ENCODE measurements around the gene FDPS.
"Not testable (repeated sequence)": the region's sequence is repeated elsewhere in the genome, so short reads cannot be mapped to it uniquely, and the experiment has no call there.

The FDPS gene

GRCh38 chr1:155285063-155285462, 23.6 kb upstream of the FDPS start:
- Histone ChIP-seq H3K27me3 (ENCODE audit: control insufficient read depth in 2 of 2, insufficient read depth in 2 of 2, low read length in 2 of 2) (no peaks in the 10 kb centered on the region), H3K4me1 (ENCODE audit: control insufficient read depth in 2 of 2, insufficient read depth in 2 of 2, low read length in 2 of 2) (no peaks in the 10 kb centered on the region)

GRCh38 chr1:155285631-155286044, 23.0 kb upstream of the FDPS start:
- H3K36me3 ChIP-seq (ENCODE audit: control insufficient read depth in 2 of 2, insufficient read depth in 2 of 2, low read length in 2 of 2) = peaks cover 5 to 10% of the 10 kb centered on the region in 2 donors
- H3K9ac ChIP-seq (ENCODE audit: low read depth in 1 of 2, low read length in 2 of 2) = no peak overlapping the region
- no peak overlapping the region for H3K27ac ChIP-seq (ENCODE audit: low read depth in 2 of 2, low read length in 2 of 2)
- no peak overlapping the region for H3K4me3 ChIP-seq (ENCODE audit: low read length in 2 of 2)
- H3K4me1 ChIP-seq (ENCODE audit: control insufficient read depth in 2 of 2, insufficient read depth in 2 of 2, low read length in 2 of 2) = no peaks in the 10 kb centered on the region
- no peaks in the 10 kb centered on the region for H3K27me3 ChIP-seq (ENCODE audit: control insufficient read depth in 2 of 2, insufficient read depth in 2 of 2, low read length in 2 of 2)
- H3K9me3 ChIP-seq (ENCODE audit: control insufficient read depth in 2 of 2, low read length in 2 of 2) = no peaks in the 10 kb centered on the region

More at GRCh38 chr1:155285063-155285462, 23.6 kb upstream of the FDPS start:
- Histone ChIP-seq H3K4me3 (ENCODE audit: low read length in 2 of 2) (no peak overlapping the region), H3K27ac (ENCODE audit: low read depth in 2 of 2, low read length in 2 of 2) (no peak overlapping the region), H3K9me3 (ENCODE audit: control insufficient read depth in 2 of 2, low read length in 2 of 2) (no peaks in the 10 kb centered on the region), H3K9ac (ENCODE audit: low read depth in 1 of 2, low read length in 2 of 2) (no peak overlapping the region), H3K36me3 (ENCODE audit: control insufficient read depth in 2 of 2, insufficient read depth in 2 of 2, low read length in 2 of 2) (peaks cover 2 to 10% of the 10 kb centered on the region in 2 donors)

GRCh38 chr1:155286544-155286943, 22.1 kb upstream of the FDPS start:
- Histone ChIP-seq H3K9ac (ENCODE audit: low read depth in 1 of 2, low read length in 2 of 2) (no peak overlapping the region), H3K4me1 (ENCODE audit: control insufficient read depth in 2 of 2, insufficient read depth in 2 of 2, low read length in 2 of 2) (no peaks in the 10 kb centered on the region), H3K9me3 (ENCODE audit: control insufficient read depth in 2 of 2, low read length in 2 of 2) (no peaks in the 10 kb centered on the region), H3K27ac (ENCODE audit: low read depth in 2 of 2, low read length in 2 of 2) (no peak overlapping the region), H3K4me3 (ENCODE audit: low read length in 2 of 2) (no peak overlapping the region), H3K27me3 (ENCODE audit: control insufficient read depth in 2 of 2, insufficient read depth in 2 of 2, low read length in 2 of 2) (no peaks in the 10 kb centered on the region), H3K36me3 (ENCODE audit: control insufficient read depth in 2 of 2, insufficient read depth in 2 of 2, low read length in 2 of 2) (peaks cover 5 to 10% of the 10 kb centered on the region in 2 donors)

GRCh38 chr1:155287987-155288543, 20.6 kb upstream of the FDPS start:
- Histone ChIP-seq H3K4me3 (ENCODE audit: low read length in 2 of 2) (no peak overlapping the region), H3K9me3 (ENCODE audit: control insufficient read depth in 2 of 2, low read length in 2 of 2) (no peaks in the 10 kb centered on the region), H3K27me3 (ENCODE audit: control insufficient read depth in 2 of 2, insufficient read depth in 2 of 2, low read length in 2 of 2) (peaks cover 0 to 3% of the 10 kb centered on the region in 2 donors), H3K27ac (ENCODE audit: low read depth in 2 of 2, low read length in 2 of 2) (no peak overlapping the region), H3K36me3 (ENCODE audit: control insufficient read depth in 2 of 2, insufficient read depth in 2 of 2, low read length in 2 of 2) (peaks cover 5 to 10% of the 10 kb centered on the region in 2 donors), H3K9ac (ENCODE audit: low read depth in 1 of 2, low read length in 2 of 2) (no peak overlapping the region), H3K4me1 (ENCODE audit: control insufficient read depth in 2 of 2, insufficient read depth in 2 of 2, low read length in 2 of 2) (no peaks in the 10 kb centered on the region)

GRCh38 chr1:155291006-155291405, 17.7 kb upstream of the FDPS start:
- not testable (repeated sequence) for H3K36me3 ChIP-seq (ENCODE audit: control insufficient read depth in 2 of 2, insufficient read depth in 2 of 2, low read length in 2 of 2); H3K4me3 ChIP-seq (ENCODE audit: low read length in 2 of 2); H3K9me3 ChIP-seq (ENCODE audit: control insufficient read depth in 2 of 2, low read length in 2 of 2); H3K9ac ChIP-seq (ENCODE audit: low read depth in 1 of 2, low read length in 2 of 2); H3K27ac ChIP-seq (ENCODE audit: low read depth in 2 of 2, low read length in 2 of 2); H3K4me1 ChIP-seq (ENCODE audit: control insufficient read depth in 2 of 2, insufficient read depth in 2 of 2, low read length in 2 of 2)
- H3K27me3 ChIP-seq (ENCODE audit: control insufficient read depth in 2 of 2, insufficient read depth in 2 of 2, low read length in 2 of 2) = peaks cover 10 to 22% of the 10 kb centered on the region in 2 donors

GRCh38 chr1:155293086-155293749, 15.4 kb upstream of the FDPS start:
- H3K36me3 ChIP-seq (ENCODE audit: control insufficient read depth in 2 of 2, insufficient read depth in 2 of 2, low read length in 2 of 2) = peaks cover 4 to 5% of the 10 kb centered on the region in 2 donors

GRCh38 chr1:155294520-155295182, 14.0 kb upstream of the FDPS start:
- H3K9ac ChIP-seq (ENCODE audit: low read depth in 1 of 2, low read length in 2 of 2) = no peak overlapping the region
- H3K9me3 ChIP-seq (ENCODE audit: control insufficient read depth in 2 of 2, low read length in 2 of 2) = no peaks in the 10 kb centered on the region
- no peak overlapping the region for H3K4me3 ChIP-seq (ENCODE audit: low read length in 2 of 2)
- H3K36me3 ChIP-seq (ENCODE audit: control insufficient read depth in 2 of 2, insufficient read depth in 2 of 2, low read length in 2 of 2) = peaks cover 0 to 4% of the 10 kb centered on the region in 2 donors
- H3K27me3 ChIP-seq (ENCODE audit: control insufficient read depth in 2 of 2, insufficient read depth in 2 of 2, low read length in 2 of 2) = peaks cover 13 to 23% of the 10 kb centered on the region in 2 donors
- H3K27ac ChIP-seq (ENCODE audit: low read depth in 2 of 2, low read length in 2 of 2) = no peak overlapping the region
- no peaks in the 10 kb centered on the region for H3K4me1 ChIP-seq (ENCODE audit: control insufficient read depth in 2 of 2, insufficient read depth in 2 of 2, low read length in 2 of 2)

More at GRCh38 chr1:155293086-155293749, 15.4 kb upstream of the FDPS start:
- Histone ChIP-seq H3K27me3 (ENCODE audit: control insufficient read depth in 2 of 2, insufficient read depth in 2 of 2, low read length in 2 of 2) (peaks cover 13 to 23% of the 10 kb centered on the region in 2 donors), H3K9ac (ENCODE audit: low read depth in 1 of 2, low read length in 2 of 2) (no peak overlapping the region), H3K4me1 (ENCODE audit: control insufficient read depth in 2 of 2, insufficient read depth in 2 of 2, low read length in 2 of 2) (no peaks in the 10 kb centered on the region), H3K27ac (ENCODE audit: low read depth in 2 of 2, low read length in 2 of 2) (no peak overlapping the region), H3K4me3 (ENCODE audit: low read length in 2 of 2) (no peak overlapping the region), H3K9me3 (ENCODE audit: control insufficient read depth in 2 of 2, low read length in 2 of 2) (no peaks in the 10 kb centered on the region)

- H3K9me3 ChIP-seq (ENCODE audit: control insufficient read depth in 2 of 2, low read length in 2 of 2) = no peaks in the 10 kb centered on the region
- no peak overlapping the region for H3K27ac ChIP-seq (ENCODE audit: low read depth in 2 of 2, low read length in 2 of 2)
- peaks cover 0 to 2% of the 10 kb centered on the region in 2 donors for H3K36me3 ChIP-seq (ENCODE audit: control insufficient read depth in 2 of 2, insufficient read depth in 2 of 2, low read length in 2 of 2)
- peaks cover 13 to 23% of the 10 kb centered on the region in 2 donors for H3K27me3 ChIP-seq (ENCODE audit: control insufficient read depth in 2 of 2, insufficient read depth in 2 of 2, low read length in 2 of 2)
- no peak overlapping the region for H3K9ac ChIP-seq (ENCODE audit: low read depth in 1 of 2, low read length in 2 of 2)
- peaks cover 0 to 4% of the 10 kb centered on the region in 2 donors for H3K4me1 ChIP-seq (ENCODE audit: control insufficient read depth in 2 of 2, insufficient read depth in 2 of 2, low read length in 2 of 2)
- no peak overlapping the region for H3K4me3 ChIP-seq (ENCODE audit: low read length in 2 of 2)
Measured at GRCh38 chr1:155295183-155295941, 13.3 kb upstream of the FDPS start.

GRCh38 chr1:155295942-155296267, 12.8 kb upstream of the FDPS start:
- Histone ChIP-seq H3K4me1 (ENCODE audit: control insufficient read depth in 2 of 2, insufficient read depth in 2 of 2, low read length in 2 of 2) (peaks cover 4 to 8% of the 10 kb centered on the region in 2 donors), H3K36me3 (ENCODE audit: control insufficient read depth in 2 of 2, insufficient read depth in 2 of 2, low read length in 2 of 2) (no peaks in the 10 kb centered on the region), H3K27me3 (ENCODE audit: control insufficient read depth in 2 of 2, insufficient read depth in 2 of 2, low read length in 2 of 2) (peaks cover 13 to 23% of the 10 kb centered on the region in 2 donors), H3K9me3 (ENCODE audit: control insufficient read depth in 2 of 2, low read length in 2 of 2) (no peaks in the 10 kb centered on the region), H3K27ac (ENCODE audit: low read depth in 2 of 2, low read length in 2 of 2) (no peak overlapping the region), H3K9ac (ENCODE audit: low read depth in 1 of 2, low read length in 2 of 2) (no peak overlapping the region), H3K4me3 (ENCODE audit: low read length in 2 of 2) (no peak overlapping the region)

GRCh38 chr1:155296661-155297060, 12.0 kb upstream of the FDPS start:
- Histone ChIP-seq H3K9me3 (ENCODE audit: control insufficient read depth in 2 of 2, low read length in 2 of 2) (no peaks in the 10 kb centered on the region), H3K4me1 (ENCODE audit: control insufficient read depth in 2 of 2, insufficient read depth in 2 of 2, low read length in 2 of 2) (peaks cover 9 to 11% of the 10 kb centered on the region in 2 donors), H3K36me3 (ENCODE audit: control insufficient read depth in 2 of 2, insufficient read depth in 2 of 2, low read length in 2 of 2) (no peaks in the 10 kb centered on the region), H3K27ac (ENCODE audit: low read depth in 2 of 2, low read length in 2 of 2) (no peak overlapping the region), H3K4me3 (ENCODE audit: low read length in 2 of 2) (no peak overlapping the region), H3K27me3 (ENCODE audit: control insufficient read depth in 2 of 2, insufficient read depth in 2 of 2, low read length in 2 of 2) (peaks cover 13 to 23% of the 10 kb centered on the region in 2 donors), H3K9ac (ENCODE audit: low read depth in 1 of 2, low read length in 2 of 2) (no peak overlapping the region)
